GM19238 (cell line): ENCODE measurements around the gene APBB2.

Source experiments
- DNase-seq: peaks from one replicate; pipeline ENCODE4 v3.0.0; 2011; ENCODE audit warnings: low spot score; ENCODE audit not compliant: insufficient read length

Gene APBB2

DNA sequence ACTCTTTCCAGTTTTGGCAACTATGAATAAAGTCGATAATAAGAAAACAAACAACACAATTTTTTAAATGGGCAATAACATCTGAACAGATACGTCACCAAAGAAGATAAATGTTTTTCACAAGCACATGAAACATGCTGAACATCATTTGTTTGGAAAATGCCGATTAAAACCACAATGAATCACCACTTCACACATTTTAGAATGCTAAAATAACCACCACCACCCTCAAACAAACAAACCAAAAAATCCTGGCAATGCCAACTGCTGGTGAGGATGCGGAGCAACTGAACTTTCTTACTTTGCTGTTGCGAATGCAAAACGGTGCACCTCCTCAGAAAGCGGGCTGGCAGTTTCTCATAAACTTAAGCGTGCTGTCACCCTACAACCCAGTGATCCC is 348.6 kb downstream of the APBB2 start:
- DNase-seq = no peak

DNA sequence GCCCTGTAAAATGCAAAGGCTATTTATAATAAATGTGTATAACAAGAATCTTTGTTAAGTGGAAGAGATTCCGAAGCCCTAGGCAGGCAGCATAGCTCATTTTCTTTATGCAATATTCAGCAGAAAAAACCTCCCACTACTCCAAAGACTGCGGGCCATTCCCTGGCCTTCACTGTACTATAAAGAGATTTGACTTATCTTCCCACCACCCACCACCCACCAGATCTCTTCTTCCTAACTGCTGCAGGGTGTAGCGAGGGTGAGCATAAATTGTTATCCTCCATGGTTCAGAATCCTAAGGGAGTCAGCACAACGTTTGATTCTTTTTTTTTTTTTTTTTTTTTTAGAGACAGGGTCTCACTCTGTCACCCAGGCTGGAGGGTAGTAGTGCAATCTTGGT is 349.8 kb downstream of the APBB2 start:
- no peak for DNase-seq

DNA sequence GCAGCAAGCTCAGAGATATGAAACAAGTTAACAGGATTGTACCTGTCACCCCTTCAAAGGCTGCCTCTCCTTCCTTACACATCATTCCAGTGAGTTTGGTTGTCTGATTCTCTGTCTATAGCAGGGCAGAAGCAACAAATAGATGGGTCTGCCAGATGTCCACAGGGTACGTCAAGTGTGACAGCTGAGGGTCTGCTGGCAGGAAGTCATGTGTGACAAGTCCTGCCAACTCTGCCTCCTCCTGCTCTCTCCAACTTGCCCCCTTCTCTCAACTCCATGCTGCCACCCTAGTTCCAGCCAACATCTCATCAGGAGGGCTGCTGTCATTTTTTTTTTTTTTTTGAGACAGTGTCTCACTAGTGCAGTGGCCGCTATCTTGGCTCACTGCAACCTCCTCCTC is 355.4 kb downstream of the APBB2 start:
- DNase-seq = no peak

DNA sequence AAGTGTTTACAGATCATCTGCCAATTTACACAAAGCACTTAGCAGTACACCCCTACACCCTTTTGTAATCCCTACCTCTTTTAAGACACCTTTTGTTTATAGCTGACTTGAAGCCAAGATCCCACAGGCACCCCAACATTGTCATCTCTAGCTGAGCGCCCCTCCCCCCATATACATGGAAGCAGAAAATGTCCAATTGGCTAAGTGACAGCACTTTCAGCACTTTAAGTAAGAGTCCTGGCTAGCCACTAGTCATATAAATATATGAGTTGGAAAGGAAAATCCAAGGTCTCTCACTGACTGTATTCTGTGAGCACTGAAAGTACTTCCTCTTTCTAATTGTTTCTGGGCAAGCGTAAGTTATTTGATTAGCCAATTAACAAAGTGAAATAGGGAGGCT is 356.4 kb downstream of the APBB2 start:
- DNase-seq = no peak

DNA sequence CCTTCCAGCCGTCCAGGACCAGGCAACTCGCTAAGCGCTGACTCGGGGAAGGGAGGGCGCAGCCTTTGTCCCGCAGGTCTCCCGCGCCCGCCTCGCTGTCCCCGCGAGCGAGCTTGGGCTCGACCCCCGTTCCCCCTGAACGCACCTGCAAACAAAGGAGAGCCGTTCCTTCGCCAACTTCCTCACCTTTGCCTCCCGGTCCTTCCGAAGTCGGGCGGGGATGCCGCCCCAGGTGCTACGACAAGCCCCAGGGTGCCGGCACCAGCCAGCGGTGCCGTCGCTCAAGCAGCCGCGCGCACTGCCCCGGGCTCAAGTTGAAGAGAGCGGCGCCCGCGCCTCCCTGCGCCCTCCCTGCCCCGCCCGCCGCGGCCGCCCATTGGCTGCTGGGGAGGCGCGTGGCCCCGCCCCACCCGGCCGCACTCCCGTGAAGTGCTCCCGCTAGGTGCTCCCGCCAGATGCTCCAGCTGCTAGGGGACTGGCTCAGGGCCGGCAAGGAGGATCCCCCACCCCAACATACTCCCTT is 357.4 kb downstream of the APBB2 start:
- DNase-seq = peak; percentile 75

DNA sequence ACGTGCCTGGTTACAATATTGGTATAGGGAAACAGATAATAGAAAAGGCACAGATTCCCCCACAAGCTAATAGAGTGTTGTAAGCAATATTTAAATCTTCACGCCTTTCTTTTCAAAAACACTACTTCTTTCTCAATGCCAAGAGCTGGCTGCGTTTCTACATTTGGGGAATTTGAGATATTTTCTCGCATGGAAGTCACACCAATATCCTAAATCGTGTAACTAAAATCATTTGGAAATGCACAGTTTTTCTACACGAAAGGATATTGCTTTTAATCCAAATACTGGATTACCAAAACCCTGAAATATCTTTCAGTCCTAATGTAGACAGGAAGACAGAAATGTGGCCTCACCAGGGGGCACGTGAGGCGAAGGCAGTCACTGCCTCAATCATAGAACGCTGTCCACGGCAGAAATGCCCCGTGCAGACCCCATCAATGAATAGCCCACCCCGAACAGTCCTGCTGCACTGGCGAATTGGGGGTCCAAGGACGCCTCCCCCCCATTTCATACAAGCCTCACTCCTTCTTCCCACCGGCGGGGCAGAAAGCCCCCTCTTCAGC is 358.0 kb downstream of the APBB2 start:
- no peak for DNase-seq

DNA sequence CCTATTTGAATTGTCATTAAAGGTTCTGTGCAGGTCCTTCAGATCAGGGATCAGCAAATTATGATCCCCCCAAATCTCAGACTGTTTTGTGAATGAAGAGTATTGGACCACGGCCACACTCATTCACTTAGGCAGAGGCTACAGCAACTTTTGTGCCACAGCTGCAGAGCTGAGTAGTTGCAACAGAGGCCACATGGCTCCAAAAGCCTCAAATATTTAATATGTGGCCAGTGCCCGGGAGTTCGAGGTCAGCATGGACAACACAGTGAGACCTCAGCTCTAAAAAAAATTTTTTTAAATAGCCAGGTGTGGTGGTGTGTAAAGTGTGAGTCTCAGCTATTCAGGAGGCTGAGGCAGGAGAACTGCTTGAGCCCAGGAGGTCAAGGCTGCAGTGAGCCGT is 363.8 kb downstream of the APBB2 start:
- no peak for DNase-seq

DNA sequence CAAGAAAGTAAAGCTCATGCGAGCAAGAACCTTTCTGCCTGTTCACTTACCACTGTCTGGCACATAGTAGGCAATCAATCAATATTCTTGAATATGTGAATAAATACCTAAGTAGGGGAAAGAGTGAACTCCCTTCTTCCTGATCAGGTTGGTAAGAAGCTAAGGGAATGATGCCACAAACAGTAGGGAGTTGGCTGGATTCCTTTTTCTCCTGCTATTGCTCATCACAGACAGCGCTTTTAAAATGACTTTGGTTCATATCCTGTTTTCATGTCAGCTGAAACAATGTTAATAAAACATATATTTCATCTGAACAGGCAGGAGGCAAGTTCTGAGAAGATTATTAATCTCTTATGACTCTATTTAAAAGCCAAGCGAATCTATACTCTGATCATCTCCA is 365.4 kb downstream of the APBB2 start:
- no peak for DNase-seq

DNA sequence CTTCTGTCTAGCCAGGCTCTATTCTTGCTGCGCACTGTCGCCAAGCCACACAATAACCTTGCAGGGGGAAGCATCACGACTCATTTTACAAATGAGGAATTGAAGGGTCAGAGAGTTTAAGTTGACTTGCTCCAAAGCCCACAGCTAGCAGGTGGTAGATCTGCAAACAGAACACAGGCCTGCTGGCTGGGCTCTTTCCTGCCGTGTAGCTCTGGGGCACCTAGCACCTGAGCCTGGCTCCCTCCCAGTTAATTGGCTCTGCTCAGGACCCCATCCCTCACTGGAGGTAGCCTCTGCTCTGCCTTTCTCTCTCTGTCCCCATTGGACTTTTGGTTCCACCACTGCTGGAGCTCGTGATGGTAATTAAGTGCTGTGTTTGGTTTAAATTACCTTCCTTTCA is 366.1 kb downstream of the APBB2 start:
- DNase-seq = no peak

DNA sequence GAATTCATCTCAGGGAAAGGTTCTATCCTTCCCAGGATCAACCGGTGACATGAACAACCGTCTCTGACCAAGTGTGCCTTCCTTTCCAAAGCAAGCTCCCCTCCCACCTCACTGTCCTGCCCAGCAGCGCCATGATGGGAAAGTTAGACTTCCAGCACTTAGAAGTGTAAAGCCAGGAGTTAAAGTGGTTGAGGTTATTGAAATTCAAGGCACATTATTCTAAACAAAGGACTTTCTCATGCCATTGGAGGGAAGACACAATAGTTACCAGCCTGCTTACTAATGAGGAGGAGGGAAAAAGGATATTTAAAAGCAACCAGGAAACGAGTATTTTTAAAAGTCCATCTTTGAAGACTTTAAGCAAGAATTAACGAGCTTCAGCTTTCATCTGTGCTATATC is 367.8 kb downstream of the APBB2 start:
- DNase-seq = no peak

DNA sequence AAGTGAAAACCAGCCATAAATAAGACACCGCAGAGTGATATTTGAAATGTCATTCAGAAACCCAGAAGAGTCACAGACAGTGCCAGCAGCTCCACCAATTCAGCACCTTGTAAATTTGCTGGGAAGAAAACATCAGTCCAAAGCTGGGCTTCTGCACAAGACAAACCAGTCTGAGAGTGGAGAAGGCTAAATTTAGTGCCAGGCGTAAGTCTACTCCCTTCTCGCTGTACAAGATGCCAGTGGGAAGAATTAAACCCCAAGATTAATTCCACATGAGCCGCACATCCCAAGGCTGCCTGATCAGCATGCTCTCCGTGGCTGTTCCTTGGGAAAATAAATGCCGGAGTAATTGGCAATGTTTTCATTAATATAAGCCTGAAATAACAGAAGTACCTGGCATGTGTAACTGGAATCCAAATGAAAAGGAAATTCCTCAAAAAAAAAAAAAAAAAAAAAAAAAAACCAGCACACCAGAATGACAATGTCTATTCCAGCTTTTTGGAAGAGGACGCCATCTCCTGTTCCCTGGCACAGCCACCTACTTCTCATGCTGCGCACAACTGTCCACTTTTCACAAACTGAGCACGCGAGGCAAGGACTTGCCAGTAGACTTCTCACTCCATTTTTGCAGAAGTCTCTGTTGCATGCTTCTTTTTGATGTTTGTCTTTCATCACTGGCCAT is 369.0 kb downstream of the APBB2 start:
- no peak for DNase-seq

DNA sequence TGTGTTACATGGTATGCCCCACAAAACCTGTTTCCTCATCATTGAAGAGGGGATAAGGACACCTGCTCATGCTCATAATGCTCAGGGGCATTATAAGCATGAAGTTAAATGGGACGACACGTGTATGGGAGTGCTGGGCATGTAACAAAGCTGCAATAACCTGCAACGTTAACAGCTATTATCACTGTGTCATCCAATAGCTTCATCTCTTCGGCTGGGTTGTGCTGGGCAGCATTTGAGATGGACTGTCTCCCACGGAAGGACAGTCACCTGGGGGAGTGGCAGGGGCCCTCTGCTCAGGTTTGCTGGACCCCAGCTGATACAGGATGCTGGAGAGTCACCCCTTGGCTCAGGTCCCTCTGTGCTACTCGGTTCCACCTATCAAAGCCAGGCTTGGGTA is 370.1 kb downstream of the APBB2 start:
- DNase-seq = no peak

DNA sequence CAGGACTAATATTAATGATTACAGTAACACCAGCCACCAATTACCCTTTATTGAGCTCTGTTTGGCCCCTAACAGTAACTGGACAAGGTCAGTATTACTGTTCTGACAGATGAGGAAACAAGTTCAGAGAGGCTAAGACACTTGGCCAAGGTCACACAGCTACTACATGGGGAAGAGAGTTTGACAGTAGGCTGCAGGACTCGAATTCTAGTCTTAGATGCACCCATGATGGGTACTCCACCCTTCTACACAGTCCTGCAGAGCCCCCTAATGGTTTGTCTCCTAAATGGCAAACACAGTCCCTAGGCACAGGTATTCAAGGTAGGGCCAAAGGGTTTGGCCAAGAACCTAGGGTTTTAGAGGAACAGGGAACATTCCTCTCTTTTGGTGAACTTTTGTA is 370.6 kb downstream of the APBB2 start:
- no peak for DNase-seq

DNA sequence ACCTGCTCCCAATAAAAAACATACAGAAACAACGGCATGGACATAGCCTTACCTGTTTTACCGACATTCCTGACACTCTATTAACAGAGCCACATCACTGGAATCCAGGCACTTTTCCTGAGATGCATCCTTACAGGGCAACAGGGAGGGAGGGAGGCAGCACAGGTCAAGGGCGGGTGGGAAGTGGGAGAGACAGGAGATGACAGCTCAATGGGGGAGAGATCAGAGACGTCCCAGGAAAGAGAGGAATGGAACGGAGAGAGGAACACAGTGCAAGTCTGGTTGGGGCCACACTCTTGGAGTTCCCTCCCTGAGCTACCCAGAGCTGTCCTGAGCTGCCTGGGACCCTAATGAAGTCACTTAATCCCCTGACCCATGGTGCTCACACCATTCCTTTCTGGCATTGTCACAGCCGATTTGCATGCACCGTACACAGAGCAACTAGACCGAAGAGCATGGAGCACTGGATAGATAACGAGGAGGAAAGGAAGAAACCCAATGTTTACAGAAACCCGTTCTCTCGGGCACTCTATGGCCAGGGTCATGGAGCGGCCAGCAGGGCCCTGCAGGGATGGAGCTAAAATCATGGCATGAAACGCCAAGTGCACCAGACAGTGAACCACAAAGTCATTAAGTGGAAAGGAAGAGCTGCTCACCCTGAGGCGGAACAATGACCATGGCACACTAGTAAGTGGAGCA is 371.5 kb downstream of the APBB2 start:
- no peak for DNase-seq

DNA sequence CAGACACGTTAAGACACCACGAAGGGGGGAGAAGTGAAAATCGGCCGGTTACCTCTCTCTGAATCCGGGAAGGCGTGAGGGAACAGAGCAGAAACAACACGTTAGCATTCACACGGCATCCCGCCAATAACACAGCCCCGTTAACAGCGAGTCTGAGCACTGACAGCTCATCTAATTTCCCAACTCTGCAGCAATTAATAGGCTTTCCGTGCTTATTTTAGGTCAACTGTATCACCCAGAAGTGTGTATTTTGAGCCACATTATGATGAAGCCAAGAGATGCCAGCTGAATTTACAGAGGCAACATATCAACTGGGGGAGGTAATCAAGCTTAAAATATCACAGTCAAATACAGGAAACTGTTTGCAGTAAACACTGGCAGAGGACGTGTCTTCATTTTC is 372.0 kb downstream of the APBB2 start:
- DNase-seq = no peak

DNA sequence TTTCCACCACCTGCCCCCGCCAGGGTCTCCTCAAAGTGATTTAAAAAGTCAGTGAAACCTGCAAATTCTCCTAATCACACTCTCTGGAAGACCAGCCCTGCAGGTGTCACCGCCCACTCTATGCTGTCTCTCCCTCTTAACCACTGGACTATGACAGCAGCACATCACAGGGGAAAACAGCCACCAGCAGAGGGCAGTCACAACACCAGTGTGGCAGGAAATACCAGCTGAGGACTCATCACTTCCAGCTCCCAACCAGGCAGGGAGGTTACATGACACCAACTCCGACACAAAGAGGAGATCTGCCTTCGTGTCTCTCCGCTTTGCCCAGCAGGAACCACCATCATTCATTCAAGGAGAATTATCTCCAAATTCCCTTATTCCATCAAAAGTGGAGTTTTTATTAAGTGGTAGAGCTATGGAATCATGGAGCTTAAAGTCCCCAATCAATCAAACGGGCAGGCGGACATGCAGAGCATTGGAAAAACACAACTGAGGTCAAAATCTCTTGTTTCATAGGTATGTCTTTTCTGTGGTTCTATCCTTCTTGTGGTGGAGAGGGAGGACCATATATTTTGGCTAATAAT is 373.3 kb downstream of the APBB2 start:
- no peak for DNase-seq

DNA sequence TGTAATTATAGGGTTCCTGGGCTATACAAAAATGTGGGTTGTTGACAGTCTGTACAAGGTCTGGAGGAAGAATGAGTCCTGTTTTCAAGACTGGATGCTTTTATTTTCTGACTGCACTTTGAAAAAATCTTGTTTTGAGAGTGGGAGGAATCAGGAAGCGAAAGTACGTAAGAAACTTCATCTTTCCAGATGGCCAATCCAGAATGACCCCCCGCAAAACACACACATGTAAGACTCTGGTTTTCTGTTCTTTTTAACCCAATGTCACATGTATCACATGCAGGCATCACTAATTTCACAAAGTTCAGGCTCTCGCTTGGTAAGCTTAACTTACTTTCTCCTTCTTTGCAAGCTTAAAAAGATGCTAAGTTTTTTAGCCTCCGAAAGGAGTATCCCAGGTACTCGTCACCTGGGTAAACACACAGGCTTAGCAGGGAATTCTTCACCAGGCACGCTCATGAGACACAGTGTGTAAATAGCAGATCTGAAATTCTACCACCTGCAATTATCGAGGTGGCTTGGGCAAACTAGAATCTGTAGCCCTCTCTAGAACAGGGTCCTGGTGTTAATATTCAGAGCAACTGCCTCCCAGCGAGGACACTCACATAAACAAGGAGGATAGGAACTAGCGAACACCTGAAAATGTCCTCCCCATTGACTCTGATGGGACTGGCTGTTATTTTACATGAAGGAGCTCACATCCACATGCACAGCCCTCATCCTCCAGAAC is 373.9 kb downstream of the APBB2 start:
- DNase-seq = no peak

DNA sequence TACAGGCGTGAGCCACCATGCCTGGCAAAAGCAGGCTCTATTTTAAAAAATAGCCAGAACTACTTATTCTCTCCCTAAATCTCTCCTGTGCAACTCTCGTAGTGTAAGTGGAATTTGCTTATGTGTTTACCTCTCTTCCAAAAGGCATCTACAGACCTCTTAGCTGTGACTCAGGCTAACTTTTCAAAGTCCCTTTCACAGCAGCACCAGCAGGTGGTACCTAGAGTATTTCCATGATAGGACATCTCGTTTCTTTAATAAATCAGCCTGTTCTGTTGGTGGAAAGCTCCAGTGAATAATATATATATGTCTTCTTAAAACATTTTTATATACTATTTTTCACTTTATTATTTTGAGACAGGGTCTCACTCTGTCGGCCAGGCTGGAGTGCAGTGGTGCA is 375.6 kb downstream of the APBB2 start:
- DNase-seq = no peak

DNA sequence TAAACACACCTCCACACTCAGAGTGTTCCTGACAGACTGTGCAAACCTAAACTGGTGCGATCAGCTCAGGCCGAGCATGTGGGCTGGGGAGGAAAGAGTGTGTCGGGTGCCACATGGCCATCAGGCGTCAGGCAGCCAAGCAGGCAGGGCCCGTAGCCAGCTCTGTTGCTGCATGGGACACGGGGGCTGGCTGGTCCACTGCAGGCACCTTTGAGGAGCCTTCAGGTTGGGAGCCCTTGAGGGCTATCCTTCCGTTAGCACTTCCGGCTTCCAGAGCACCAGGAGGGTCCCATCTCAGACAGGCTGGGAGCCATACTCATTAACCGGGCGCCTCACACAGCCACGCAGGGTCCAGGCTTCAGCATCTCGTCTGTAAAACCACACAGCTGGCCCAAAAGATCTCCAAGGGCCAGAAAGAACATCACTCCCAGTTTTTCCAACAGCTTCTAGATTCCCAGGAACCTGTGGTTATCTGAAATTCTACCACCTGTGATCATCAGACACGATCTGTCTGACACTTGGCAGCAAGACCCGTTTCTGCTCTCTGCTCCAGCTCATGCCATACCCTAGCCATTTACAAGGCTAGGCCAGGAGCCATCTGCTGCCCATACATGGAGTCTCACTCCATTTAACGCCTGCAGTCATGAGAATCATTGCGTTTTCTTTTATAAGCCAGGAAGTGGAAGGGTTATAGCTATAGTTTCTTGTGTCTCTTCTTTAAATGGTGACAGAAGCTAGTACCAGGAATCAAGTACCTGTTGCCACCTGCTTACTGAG is 377.1 kb downstream of the APBB2 start:
- no peak for DNase-seq

DNA sequence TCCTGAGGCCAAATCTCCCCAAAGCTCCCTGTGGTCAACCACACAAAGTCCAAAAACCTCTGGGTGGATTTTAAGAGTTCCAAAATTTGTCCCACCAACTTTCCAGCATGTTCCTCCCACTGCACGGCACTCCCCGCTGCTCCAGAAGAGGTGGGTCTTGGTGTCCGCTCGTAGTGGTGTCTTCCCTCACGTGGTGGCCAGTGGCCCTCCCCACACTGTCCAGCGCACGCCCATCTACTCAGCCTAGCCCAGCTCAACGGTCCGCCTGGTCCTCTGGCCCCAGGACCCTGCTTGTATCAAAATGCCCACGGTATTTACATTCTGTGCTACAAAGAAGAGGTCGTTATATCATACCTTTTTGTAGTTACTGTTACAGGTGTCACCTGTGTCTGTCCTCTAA is 381.1 kb downstream of the APBB2 start:
- no peak for DNase-seq

DNA sequence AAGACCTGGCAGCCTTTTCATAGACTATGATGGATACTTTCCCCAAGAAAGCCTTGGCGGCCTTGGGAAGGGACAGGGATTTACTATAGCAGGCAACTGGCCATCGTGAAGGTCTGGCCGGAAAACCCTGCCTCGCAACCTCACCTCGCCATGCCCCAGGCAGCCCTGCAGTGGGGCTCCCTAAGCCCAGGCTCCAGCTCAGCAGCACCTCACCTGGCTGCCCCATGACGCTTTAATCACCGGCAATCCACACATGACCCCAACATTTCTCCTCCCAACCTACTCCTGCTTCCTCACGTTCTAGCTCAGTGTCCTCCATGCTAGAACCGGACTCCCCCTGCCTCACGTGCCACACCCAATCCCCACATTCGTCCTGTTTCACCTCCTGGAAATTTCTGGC is 382.2 kb downstream of the APBB2 start:
- no peak for DNase-seq
